BE2C (cell line): ENCODE data around the gene HDAC10.

Source experiments
- DNase-seq: peaks from one replicate; pipeline ENCODE4 v3.0.0-alpha.2; 2020
- H3K27me3 ChIP-seq: fragments of 250-450 bp; sonication (Bioruptor Pico); 2 replicates; pipeline ENCODE4 v1.5.1; 2020; ENCODE audit warnings: mild to moderate bottlenecking
- H3K36me3 ChIP-seq: fragments of 250-450 bp; sonication (Bioruptor Pico); 2 replicates; pipeline ENCODE4 v1.5.1; 2020; ENCODE audit warnings: mild to moderate bottlenecking
- H3K4me1 ChIP-seq: fragments of 250-450 bp; sonication (Bioruptor Pico); 2 replicates; pipeline ENCODE4 v1.5.1; 2020
- H3K4me3 ChIP-seq: 2 replicates; pipeline ENCODE4 v1.5.1; 2011; ENCODE audit warnings: low read depth, low read length
- H3K9me3 ChIP-seq: fragments of 250-450 bp; sonication (Bioruptor Pico); 2 replicates; pipeline ENCODE4 v1.5.1; 2020
- CTCF ChIP-seq: IDR thresholded peaks from 2 replicates; pipeline ENCODE4 v1.5.1; 2012; ENCODE audit warnings: mild to moderate bottlenecking, low read depth, low read length

HDAC10 gene

GRCh38 chr22:50222508-50222907, 28.6 kb downstream of the HDAC10 start:
- no peak for DNase-seq
- Histone ChIP-seq H3K36me3 (peaks cover 64% of the 10 kb centered on the region), H3K4me3 (no peak overlapping the region), H3K9me3 (no peaks in the 10 kb centered on the region), H3K27me3 (no peaks in the 10 kb centered on the region), H3K4me1 (peaks cover 9% of the 10 kb centered on the region; the same call in 1 of the 2 replicates)
- TF ChIP-seq CTCF: no peak

- no peak for TF ChIP-seq CTCF
- Histone ChIP-seq H3K4me1 (peaks cover 9% of the 10 kb centered on the region; the same call in 1 of the 2 replicates), H3K4me3 (no peak overlapping the region), H3K27me3 (no peaks in the 10 kb centered on the region), H3K9me3 (no peaks in the 10 kb centered on the region), H3K36me3 (peaks cover 71% of the 10 kb centered on the region)
- no peak for DNase-seq
Measured at GRCh38 chr22:50221410-50222300, 29.4 kb downstream of the HDAC10 start.

GRCh38 chr22:50220603-50221409, 30.3 kb downstream of the HDAC10 start:
- no peak for DNase-seq
- TF ChIP-seq CTCF: no peak

GRCh38 chr22:50219800-50220602, 31.1 kb downstream of the HDAC10 start:
- Histone ChIP-seq H3K36me3 (peaks cover 80% of the 10 kb centered on the region), H3K27me3 (no peaks in the 10 kb centered on the region), H3K4me3 (no peak overlapping the region), H3K9me3 (no peaks in the 10 kb centered on the region), H3K4me1 (peaks cover 9% of the 10 kb centered on the region; the same call in 1 of the 2 replicates)
- DNase-seq: no peak
- TF ChIP-seq CTCF: no peak

More at GRCh38 chr22:50220603-50221409, 30.3 kb downstream of the HDAC10 start:
- H3K9me3 ChIP-seq: no peaks in the 10 kb centered on the region
- H3K36me3 ChIP-seq: peaks cover 75% of the 10 kb centered on the region
- peaks cover 9% of the 10 kb centered on the region; the same call in 1 of the 2 replicates for H3K4me1 ChIP-seq
- H3K27me3 ChIP-seq: no peaks in the 10 kb centered on the region
- H3K4me3 ChIP-seq: no peak overlapping the region

- Histone ChIP-seq H3K9me3 (no peaks in the 10 kb centered on the region), H3K4me3 (no peak overlapping the region), H3K4me1 (peaks cover 9% of the 10 kb centered on the region; the same call in 1 of the 2 replicates), H3K36me3 (peaks cover 79% of the 10 kb centered on the region), H3K27me3 (no peaks in the 10 kb centered on the region)
- TF ChIP-seq CTCF: no peak
- DNase-seq: peak; percentile 86
Measured at GRCh38 chr22:50218996-50219727, 31.9 kb downstream of the HDAC10 start.
